GM12872 (cell line): ENCODE data around the gene PLEKHG4B.

Experiments
- CTCF ChIP-seq: IDR thresholded peaks from 3 replicates; pipeline ENCODE4 v1.5.1; 2011; ENCODE audit warnings: low read depth, mild to moderate bottlenecking, low read length, moderate library complexity; ENCODE audit not compliant: insufficient read depth

PLEKHG4B gene

GRCh38 chr5:155651-156410 lies 63.9 kb downstream of the PLEKHG4B start:
- no peak for TF ChIP-seq CTCF

- no peak for TF ChIP-seq CTCF
Measured at GRCh38 chr5:156411-157072, 64.6 kb downstream of the PLEKHG4B start.

GRCh38 chr5:157126-157715 lies 65.3 kb downstream of the PLEKHG4B start:
- no peak for TF ChIP-seq CTCF

DNA sequence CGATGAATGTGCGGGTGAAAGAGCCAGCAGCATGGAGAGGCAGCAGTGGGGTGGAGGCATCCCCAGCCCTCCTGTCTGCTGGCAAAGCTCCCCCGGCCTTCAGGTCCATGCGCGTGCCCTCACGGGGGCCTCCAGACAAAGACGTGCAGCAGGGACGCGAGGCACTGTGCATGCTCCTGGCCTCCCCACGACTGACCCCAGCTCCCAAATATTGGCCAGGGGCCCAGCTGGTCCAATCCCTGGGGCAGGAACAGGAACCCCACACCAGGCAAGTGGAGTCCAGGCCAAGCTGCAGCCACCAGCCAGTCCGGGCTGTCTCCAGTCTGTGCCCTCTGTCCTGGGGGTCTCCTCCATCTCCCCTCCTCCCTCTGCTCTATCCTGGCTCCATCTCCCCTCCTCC lies 65.8 kb downstream of the PLEKHG4B start:
- TF ChIP-seq CTCF = no peak

DNA sequence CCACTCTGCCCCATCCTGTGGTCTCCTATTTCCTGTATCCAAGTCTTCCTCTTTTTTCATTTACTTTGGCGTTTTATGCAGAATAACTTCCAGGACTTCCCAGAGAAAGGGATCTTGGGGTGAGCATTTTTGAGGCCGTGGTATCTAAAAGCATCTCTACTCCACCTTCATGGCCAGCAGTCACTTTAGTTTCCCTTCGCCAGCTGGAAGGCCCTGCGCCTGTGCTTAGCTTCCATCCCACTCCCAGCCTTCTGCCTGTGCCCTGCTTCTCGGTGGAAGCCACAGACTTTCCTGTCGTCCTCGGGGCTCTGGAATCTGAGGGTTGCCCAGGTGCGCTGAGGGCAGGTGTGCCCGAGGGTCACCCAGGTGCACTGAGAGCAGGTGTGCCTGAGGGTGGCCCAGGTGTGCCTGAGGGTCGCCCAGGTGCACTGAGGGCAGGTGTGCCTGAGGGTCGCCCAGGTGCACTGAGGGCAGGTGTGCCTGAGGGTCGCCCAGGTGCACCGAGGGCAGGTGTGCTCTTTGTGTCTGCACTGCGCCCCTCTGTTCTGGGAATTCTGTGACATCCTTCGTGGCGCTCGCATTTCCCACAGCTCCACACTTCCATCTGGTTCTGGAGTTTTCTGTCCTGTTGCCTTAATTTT lies 67.0 kb downstream of the PLEKHG4B start:
- TF ChIP-seq CTCF = no peak

GRCh38 chr5:159448-160172 lies 67.6 kb downstream of the PLEKHG4B start:
- no peak for TF ChIP-seq CTCF

DNA sequence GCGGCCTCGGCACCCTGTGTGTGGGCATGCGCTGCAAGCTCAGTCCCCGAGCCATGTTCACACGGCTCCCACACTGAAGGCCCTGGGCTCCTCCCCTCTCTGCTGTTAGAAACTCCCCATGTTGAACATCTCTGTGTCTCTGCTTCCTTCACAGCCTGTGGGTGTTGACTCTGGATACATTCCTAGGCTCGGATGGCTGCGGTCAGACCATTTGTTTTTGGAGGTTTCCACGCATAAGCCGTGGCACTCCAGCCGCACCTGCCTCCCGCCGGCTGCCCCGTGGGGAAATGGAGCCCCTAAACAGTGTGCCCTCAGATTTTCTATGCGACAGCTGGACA lies 68.2 kb downstream of the PLEKHG4B start:
- TF ChIP-seq CTCF = no peak
